Keratinocyte (primary cell): Measurements from ENCODE around the gene ANKRD49.

Experiments used
- EZH2 ChIP-seq: IDR thresholded peaks from one replicate; pipeline ENCODE4 v1.6.1; 2012; ENCODE audit warnings: inconsistent platforms, mild to moderate bottlenecking, low read length, moderate library complexity
- TF ChIP-seq, protein P1 (sequence below), 3 experiments: IDR thresholded peaks in 1 of 3; conservative IDR thresholded peaks in 1 of 3; optimal IDR thresholded peaks in 1 of 3; 2 replicates in 2 of 3; 3 replicates in 1 of 3; pipeline versions ENCODE3 to v1.5.1; 2011; ENCODE audit warnings: low read length in 3 of 3, mild to moderate bottlenecking in 3 of 3, moderate library complexity in 2 of 3, control low read depth in 1 of 3, inconsistent platforms in 1 of 3; ENCODE audit not compliant: insufficient read depth in 2 of 3; ENCODE audit errors: extremely low read depth in 1 of 3

DNA sequence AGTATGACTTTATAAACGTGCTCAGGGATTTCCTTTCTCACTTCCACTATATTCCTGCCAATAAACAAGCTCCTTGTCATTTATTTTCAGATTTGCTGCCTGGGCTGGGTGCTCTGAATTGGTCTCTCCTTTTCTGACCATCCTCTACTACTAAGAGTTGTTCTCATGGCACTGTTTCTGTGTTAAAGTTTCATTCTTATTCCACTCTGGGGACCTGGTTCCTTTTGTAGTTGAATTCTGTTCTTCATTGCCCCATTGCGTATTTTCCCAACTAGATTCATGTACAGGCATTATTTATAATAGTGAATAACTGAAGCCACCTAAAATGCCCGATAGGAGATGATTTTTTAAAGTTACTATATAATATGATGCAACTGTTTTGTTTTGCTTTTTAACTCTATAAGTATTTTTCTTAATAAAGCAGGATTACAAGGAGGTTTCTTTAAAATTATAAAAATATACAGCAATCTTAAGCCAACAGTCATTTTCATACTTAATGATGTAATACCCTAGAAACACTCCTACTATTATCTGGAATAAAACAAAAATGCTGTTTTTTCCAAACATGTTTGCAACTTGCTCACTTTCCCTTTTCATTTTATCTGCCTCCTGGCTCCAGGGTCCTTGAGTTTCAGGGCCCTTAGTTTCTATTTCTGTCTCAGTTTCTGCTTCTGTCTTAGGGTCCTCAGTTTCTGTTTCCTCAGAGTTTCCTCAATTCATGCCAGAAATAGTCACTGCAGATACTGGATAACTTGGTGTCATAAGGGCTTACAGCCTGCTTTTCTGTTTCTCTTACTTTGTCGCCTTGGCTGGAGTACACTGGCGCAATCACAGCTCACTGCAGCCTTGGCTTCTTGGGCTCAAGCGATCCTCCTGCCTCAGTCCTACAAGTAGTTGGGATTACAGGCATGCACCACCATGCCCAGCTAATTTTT is 40.2 kb downstream of the ANKRD49 start:
- no peak for TF ChIP-seq EZH2
- TF ChIP-seq, protein P1, sequence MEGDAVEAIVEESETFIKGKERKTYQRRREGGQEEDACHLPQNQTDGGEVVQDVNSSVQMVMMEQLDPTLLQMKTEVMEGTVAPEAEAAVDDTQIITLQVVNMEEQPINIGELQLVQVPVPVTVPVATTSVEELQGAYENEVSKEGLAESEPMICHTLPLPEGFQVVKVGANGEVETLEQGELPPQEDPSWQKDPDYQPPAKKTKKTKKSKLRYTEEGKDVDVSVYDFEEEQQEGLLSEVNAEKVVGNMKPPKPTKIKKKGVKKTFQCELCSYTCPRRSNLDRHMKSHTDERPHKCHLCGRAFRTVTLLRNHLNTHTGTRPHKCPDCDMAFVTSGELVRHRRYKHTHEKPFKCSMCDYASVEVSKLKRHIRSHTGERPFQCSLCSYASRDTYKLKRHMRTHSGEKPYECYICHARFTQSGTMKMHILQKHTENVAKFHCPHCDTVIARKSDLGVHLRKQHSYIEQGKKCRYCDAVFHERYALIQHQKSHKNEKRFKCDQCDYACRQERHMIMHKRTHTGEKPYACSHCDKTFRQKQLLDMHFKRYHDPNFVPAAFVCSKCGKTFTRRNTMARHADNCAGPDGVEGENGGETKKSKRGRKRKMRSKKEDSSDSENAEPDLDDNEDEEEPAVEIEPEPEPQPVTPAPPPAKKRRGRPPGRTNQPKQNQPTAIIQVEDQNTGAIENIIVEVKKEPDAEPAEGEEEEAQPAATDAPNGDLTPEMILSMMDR (optimal IDR thresholded peaks at IDR 0.05 in 1 of 3, IDR thresholded peaks at IDR 0.05 in 1 of 3, conservative IDR thresholded peaks at IDR 0.05 in 1 of 3; ENCODE audit: extremely low read depth in 1 of 3, insufficient read depth in 2 of 3, low read length in 3 of 3): no peak
